RWPE1 (cell line): ENCODE results near the gene RRAS2.

Source experiments
- CTCF ChIA-PET: fragments of 350-600 bp; sonication (Branson Sonifier 250); formaldehyde crosslinking; extraction: SDS; loops from one replicate; lab custom pipeline; 2021; lab: Yijun Ruan, JAX
- POLR2A ChIA-PET: fragments of 400-600 bp; formaldehyde crosslinking; extraction: SDS; loops from one replicate; lab custom pipeline; 2020; ENCODE audit warnings: antibody characterized with exemption; ENCODE audit not compliant: low non-redundant PET; lab: Yijun Ruan, JAX
- DNase-seq: peaks from one replicate; pipeline ENCODE4 v3.0.0; 2012; ENCODE audit warnings: low spot score
- H3K27ac ChIP-seq: fragments of 450-650 bp; 2 replicates; pipeline ENCODE4 v1.5.1; 2017
- TF ChIP-seq, protein P1 (sequence below): fragments of 450-650 bp; conservative IDR thresholded peaks from 2 replicates; pipeline ENCODE4 v1.5.1; 2017; ENCODE audit warnings: low read depth, mild to moderate bottlenecking

RRAS2 gene

DNA sequence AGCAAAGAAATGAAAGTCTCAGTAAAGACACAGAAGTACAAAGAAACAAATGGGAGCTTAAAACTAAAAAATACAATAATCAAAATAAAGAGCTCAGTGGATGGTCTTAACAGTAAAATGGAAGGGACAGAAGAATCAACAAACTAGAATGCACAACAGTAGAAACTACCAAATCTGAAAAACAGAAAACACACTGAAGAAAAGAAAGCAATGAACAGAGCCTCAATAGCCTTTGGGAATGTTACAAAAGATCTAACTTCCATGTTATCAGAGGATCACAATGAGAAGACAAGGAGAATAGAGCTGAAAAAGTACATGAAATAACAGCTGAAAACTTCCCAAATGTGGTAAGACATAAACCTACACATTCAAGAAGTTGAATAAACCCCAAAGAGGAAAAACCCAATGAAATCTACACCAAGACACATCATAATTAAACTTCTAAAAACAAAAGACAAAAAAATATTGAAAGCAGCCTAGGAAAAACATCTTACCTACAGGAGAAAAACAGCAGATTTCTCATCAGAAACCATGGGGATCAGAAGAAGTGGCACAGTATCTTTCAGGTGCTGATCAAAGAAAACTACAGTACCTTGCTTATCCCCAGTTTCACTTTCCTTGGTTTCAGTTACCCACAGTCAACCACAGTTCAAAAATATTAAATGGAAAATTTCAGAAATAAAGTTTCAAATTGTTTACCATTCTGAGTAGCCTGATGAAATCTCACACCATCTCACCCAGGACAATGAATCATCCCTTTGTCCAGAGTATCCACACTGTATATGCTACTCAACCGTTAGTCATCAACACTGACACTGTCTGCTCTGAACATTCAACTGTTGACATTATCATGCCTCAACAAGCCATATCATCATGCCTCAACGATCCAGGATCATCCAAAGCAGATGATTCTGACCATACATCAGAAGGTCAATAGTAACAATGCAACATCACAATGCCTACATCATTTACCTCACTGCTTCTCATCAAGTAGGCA is 22.2 kb downstream of the RRAS2 start:
- peak; percentile 90 for DNase-seq
- TF ChIP-seq, protein P1, sequence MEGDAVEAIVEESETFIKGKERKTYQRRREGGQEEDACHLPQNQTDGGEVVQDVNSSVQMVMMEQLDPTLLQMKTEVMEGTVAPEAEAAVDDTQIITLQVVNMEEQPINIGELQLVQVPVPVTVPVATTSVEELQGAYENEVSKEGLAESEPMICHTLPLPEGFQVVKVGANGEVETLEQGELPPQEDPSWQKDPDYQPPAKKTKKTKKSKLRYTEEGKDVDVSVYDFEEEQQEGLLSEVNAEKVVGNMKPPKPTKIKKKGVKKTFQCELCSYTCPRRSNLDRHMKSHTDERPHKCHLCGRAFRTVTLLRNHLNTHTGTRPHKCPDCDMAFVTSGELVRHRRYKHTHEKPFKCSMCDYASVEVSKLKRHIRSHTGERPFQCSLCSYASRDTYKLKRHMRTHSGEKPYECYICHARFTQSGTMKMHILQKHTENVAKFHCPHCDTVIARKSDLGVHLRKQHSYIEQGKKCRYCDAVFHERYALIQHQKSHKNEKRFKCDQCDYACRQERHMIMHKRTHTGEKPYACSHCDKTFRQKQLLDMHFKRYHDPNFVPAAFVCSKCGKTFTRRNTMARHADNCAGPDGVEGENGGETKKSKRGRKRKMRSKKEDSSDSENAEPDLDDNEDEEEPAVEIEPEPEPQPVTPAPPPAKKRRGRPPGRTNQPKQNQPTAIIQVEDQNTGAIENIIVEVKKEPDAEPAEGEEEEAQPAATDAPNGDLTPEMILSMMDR: no peak
- CTCF ChIA-PET: no interaction called here
- POLR2A ChIA-PET: no interaction called here
- H3K27ac ChIP-seq: no peak overlapping the region

DNA sequence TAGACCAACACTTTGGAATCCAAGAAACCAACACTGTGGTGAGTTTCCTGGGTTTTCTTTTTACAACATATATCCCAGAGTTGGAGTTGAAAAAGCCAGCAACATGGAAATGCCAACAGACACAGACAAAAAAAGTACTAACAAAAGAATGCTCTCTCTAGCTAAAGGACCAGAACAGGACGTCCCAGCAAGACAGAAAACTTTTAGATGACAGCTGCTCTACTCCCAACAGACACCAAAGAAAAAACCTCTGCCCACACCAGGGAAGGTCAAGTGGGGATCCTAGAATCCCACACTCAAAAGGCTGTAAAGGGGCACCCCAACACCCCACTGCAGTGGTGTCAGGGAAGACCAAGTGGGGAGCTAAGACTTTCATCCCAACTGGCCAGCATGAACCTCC is 23.3 kb downstream of the RRAS2 start:
- no peak for DNase-seq
- peak overlapping the region; percentile 60 for H3K27ac ChIP-seq
- POLR2A ChIA-PET: no interaction called here
- TF ChIP-seq, protein P1: no peak
- CTCF ChIA-PET: interaction anchor here (0.6 kb wide), 1 partner anchor 169 kb away, joined by 3 read pairs; no protein-coding TSS in a partner anchor

DNA sequence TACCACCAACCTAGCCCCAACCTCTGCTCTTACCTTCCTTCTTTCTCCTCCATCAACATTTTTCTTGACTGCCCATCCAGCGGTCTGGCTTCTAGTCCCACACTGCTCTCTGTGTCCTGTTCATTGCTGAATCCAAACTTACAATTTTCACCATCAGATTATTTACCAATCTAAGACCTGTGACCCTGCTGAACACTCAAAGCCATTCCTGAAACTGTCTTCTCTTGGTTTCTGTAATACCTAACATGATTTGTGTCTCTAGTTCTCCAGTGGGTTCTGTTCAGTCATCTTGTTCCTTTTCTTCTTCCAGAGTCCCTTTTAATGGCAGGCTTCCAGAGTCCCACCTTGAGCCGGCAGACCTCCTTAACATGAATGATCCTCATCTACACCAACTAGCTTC is 24.1 kb downstream of the RRAS2 start:
- TF ChIP-seq, protein P1: no peak
- ChIA-PET CTCF (interaction anchor here (0.6 kb wide), 1 partner anchor 16 kb away, joined by 7 read pairs; no protein-coding TSS in a partner anchor), POLR2A (no interaction called here)
- H3K27ac ChIP-seq: no peak overlapping the region
- no peak for DNase-seq

DNA sequence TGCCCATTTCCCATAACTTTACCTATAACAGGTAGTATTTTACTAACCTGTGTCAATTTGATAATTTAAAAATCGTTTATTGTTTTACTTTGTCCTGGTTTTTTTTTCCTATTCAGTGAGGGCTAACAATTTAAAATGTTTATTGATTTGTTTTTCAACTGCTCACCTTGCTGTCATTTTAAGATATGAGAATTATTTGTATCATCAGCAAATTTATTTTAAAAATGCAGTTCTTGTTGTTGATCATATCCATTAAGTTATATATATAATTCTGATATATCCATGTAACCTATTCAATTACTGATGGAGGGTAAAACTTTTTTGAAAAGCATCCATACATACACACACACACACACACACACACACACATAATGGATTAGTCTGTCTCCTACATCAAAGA is 24.8 kb downstream of the RRAS2 start:
- TF ChIP-seq, protein P1: no peak
- DNase-seq: no peak
- POLR2A ChIA-PET: no interaction called here
- CTCF ChIA-PET: no interaction called here
- H3K27ac ChIP-seq: no peak overlapping the region

DNA sequence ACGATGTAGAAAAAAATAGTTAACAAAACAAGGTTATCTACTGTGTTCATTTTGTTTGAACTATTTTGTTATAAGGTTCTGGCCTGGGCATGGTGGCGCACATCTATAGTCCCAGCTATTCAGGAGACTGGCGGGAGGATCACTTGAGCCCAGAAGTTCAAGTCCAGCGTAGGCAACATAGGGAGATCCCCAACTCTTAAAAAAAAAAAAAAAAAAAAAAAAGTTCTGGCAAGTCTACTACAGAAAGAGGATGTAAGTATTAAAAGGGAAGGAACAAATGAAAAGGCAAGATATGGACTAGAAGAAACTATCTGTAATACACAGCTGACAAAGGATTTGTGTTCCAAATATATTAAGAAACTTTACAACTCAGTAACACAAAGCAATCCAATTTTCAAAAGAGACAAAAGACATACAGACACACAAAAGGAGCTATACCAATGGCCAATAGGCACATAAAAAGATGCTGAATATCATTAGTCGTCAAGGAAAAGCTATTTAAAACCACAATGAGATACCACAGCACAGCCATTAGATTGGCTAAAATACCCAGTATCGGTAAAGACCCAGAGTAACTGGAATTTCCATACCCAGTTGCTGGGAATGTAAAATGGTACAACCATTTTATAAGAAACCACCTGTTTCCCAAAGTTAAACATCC is 27.4 kb downstream of the RRAS2 start:
- ChIA-PET CTCF (interaction anchor here (0.7 to 1.0 kb wide), 2 partner anchors 15 to 137 kb away, joined by 3 to 5 read pairs; no protein-coding TSS in a partner anchor), POLR2A (no interaction called here)
- TF ChIP-seq, protein P1: no peak
- H3K27ac ChIP-seq: no peak overlapping the region
- no peak for DNase-seq

DNA sequence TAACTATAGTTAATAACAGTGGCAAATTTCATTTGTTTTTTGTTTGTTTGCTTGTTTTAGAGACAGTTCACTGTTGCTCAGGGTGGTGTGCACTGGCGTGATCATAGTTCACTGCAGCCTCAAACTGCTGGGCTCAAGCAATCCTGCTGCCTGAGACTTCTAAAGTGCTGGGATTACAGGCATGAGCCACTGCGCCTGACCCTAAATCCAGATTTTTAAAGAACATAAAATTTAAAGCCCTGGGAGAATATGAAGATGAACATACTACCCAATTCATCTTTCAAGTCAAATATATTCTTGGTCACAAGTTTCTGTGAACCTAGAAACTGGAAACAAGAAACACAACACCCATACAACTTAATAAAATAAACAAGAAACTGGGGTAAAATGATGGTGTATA is 28.1 kb downstream of the RRAS2 start:
- CTCF ChIA-PET: interaction anchor here (0.7 kb wide), 1 partner anchor 138 kb away, joined by 5 read pairs; no protein-coding TSS in a partner anchor
- TF ChIP-seq, protein P1: no peak
- POLR2A ChIA-PET: no interaction called here
- no peak for DNase-seq
- H3K27ac ChIP-seq: no peak overlapping the region
